ENCODE data around the gene FOXN3.

FOXN3 gene

DNA sequence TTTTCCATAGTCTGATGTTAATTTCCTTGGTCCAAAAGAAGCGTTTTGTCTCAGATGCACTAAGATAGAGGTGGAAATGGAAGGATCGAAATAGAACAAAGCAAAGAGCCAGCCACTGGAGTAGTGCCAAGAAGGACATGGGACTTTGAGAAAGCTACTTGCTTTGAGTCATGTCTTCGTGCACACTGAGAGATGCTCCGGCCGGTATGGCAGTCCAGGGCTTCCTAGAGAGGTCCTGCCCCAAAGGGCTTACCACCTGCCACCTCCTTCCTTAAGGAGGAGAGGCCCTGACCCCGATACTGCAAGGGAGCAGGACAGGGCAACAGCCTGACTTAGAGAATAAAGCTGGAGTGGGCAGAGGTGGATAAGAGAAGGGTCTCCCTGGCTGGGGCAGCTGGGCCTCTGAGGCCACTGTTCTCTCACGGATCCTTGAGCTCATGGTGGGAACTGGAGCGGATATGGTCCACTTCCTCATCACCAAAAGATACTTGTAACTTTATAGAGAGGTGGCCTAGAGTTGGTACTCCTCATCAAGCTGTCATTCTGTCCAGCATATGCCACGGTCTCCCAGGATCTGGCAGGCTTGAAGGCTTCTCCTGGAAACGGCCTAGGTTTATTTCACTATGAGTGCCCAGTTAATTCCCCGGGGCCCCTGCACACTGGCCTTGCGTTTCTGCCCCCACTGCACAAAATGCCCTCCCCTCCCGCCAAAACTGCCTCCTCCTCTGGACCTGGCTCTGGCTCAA, 57.4 kb downstream of the FOXN3 start:
- no peak for DNase-seq (ENCODE audit: low read depth)

GRCh38 chr14:89357655-89358297, 59.3 kb downstream of the FOXN3 start:
- DNase-seq (ENCODE audit: low read depth), result no peak

- DNase-seq (ENCODE audit: low read depth), result no peak
Observed at GRCh38 chr14:89356927-89357326, 60.1 kb downstream of the FOXN3 start.

GRCh38 chr14:89356496-89356895, 60.5 kb downstream of the FOXN3 start:
- no peak for DNase-seq (ENCODE audit: low read depth)

DNA sequence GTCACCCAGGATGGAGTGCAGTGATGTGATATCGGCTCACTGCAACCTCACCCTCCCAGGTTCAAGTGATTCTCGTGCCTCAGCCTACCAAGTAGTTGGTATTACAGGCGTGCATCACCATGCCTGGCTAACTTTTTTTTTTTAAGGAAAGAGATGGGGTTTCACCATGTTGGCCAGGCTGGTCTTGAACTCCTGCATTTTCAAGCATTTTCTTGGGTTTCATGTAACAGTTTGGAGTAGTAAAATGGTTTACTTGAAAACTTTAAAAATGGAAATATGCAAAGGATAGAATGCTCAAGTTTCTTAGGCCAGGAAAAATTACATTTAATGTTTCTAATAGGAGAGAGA, 63.3 kb downstream of the FOXN3 start:
- DNase-seq (ENCODE audit: low read depth), result no peak

DNA sequence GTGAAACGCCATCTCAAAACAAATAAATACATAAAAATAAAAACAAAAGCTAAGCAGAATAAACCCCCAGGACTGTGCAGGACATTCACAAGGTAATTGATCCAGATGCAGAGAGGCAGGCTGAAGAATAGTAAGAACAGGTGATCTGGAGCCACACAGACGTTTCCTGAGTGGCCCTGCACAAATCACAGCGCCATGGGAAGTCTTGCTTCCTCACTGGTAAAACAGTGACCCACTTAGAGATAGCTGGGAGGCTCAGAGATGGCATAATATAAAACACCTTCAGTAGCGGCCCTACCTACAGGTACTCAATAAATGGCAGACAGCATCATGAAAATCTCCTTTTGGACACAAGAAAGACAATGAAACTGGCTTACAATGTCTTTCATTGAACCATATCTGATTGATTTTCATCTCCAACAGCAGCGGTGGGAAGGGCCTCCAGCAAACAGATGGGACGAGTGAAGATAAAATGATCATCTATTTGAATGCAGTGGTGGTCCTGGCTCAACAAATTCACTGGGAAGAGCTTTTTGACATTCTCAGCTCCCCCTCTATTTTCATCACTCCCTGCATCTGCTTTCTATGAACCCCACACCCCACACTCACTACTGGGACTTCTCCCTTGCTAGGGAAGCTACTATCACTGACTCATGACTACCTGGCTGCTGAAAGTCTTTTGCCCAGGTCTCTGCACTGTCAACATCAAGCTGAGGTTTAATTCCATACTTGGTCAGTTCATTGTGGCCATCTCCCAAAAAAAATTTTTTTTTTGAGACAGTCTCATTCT, 63.9 kb downstream of the FOXN3 start:
- DNase-seq (ENCODE audit: low read depth), result no peak

GRCh38 chr14:89351516-89352404, 65.3 kb downstream of the FOXN3 start:
- no peak for DNase-seq (ENCODE audit: low read depth)

DNA sequence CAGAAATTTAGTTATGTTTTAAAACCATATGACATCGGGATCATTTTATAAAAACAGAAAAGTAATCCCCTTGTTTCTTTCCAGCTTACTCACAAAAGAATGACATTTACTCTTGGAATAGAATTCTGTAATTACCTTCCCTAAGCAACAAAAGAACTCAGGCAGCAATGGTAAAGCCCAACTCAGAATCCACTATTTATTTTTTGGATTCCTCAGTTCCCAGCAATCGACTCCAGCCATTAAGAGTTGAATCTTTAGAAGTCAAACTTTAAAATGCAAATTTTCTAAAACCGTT, 65.9 kb downstream of the FOXN3 start:
- DNase-seq (ENCODE audit: low read depth), result no peak

GRCh38 chr14:89350152-89350551, 66.9 kb downstream of the FOXN3 start:
- no peak for DNase-seq (ENCODE audit: low read depth)

- no peak for DNase-seq (ENCODE audit: low read depth)
Observed at GRCh38 chr14:89349171-89350008, 67.6 kb downstream of the FOXN3 start.

DNA sequence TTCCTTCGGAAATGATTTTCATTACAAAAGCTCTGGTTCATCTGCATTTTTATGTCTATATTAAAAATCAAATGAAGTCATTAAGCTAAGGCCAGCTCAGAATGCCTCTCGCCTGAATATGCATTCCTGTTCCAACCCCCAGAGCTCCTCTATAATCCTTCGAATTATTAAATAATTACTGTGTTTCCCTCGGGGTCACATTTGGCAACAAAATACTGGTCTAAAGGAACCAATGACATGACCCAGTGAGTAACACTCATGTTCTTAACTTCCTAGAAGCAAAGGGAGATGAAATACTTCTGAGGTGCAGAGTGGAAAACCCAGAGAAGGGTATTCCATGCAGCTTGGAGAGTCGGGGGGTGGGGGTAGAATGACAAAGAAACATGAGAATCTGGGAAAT, 68.3 kb downstream of the FOXN3 start:
- DNase-seq (ENCODE audit: low read depth), result no peak

- DNase-seq (ENCODE audit: low read depth), result no peak
Observed at GRCh38 chr14:89347885-89348284, 69.1 kb downstream of the FOXN3 start.

DNA sequence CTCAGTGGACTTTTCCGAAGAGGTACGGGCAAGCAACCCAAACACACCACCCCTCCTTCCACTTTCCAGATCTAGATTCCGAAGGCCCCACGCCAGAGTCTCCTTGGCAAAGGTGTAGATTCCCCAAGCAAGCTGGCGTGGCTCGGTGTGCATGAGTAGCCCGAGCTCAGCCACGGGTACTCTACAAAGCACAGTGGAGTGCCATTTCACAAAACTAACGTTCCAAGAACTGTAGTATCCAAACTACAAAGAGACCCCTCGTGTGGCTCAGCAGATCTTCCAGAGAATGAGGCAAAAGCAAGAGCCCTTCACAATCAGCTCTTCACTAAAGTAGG, 72.1 kb downstream of the FOXN3 start:
- DNase-seq (ENCODE audit: low read depth), result no peak

GRCh38 chr14:89343356-89343755, 73.7 kb downstream of the FOXN3 start:
- no peak for DNase-seq (ENCODE audit: low read depth)

- no peak for DNase-seq (ENCODE audit: low read depth)
Observed at GRCh38 chr14:89342049-89342448, 75.0 kb downstream of the FOXN3 start.

DNA sequence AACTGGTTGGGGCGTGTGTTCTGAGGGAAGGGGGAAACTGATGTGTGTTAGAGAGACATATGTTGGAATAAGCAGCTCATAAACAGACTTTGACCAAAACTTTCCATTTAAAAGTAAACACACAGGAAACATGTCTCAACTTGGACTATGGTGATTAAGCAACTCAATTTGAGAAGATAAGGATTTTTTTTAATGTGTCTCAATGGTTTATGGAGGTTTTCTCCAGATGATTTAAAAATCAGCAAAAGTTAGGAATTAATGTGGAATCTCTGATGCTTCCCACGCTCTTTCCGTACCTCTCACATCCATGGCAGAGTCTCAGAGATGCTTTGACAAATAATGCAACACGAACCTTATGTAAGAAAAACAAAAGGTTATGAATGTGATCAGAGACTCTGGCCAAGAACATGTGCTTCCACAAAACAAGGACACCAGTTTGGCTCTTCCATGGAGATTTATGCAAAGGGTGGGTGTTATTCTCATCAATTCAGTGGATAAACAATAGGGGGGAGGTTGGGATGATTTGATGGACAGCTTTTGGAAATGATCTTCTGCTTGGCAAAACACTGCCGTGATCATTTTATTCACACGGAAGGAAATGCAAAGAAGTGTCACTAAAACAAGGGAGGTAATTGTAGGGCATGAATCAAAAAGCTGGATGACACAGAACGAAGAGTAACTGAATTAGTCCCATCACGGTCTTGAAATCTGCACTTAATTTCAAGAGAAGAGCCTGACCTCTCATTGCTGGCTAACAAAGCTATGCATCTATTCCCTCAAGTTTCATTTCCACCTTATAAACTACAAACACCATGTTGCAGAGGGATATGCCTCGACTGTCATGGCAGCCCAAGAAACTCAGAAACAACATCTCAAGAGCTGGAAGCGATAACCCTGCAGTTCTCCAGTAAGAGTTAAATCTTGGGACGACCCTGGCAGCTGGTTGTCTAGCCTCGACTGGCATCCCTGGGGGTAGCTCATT, 76.5 kb downstream of the FOXN3 start:
- no peak for DNase-seq (ENCODE audit: low read depth)

- DNase-seq (ENCODE audit: low read depth), result no peak
Observed at GRCh38 chr14:89339579-89339978, 77.5 kb downstream of the FOXN3 start.

GRCh38 chr14:89339158-89339557, 77.9 kb downstream of the FOXN3 start:
- DNase-seq (ENCODE audit: low read depth), result no peak

- DNase-seq (ENCODE audit: low read depth), result no peak
Observed at GRCh38 chr14:89336338-89336737, 80.7 kb downstream of the FOXN3 start.

DNA sequence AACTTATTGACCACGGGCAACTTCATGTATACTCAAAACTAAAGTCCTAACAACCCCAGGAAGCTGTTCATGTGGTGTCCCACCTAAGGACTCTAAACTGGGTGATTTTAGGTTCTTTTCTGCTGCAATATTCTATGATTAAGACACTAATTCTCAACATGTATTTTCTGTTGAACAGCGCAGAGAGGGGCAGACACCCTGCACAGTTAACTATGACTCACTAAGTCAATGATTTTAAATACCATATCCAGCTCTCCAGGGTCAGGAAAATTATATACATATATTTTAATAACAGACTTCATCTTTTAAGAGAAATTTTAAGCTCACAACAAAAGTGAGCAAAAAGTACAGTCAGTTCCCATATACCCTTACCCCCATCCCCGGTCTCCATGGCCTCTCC, 85.0 kb downstream of the FOXN3 start:
- DNase-seq (ENCODE audit: low read depth), result no peak

Data from activated gamma-delta T cell treated with anti-CD3 and anti-CD28 coated beads, Interleukin-2, amount 50 U/mL, for 16 hours (primary cell).